Transverse colon (tissue), 4 donors: ENCODE measurements around the gene ZFAND3. TPM values are rescaled to one million over a fixed set of nuclear protein-coding genes. Genes with fewer than 3 reads are reported as not detected.

Experiments used
- DNase-seq: peaks from one replicate; pipeline ENCODE4 v3.0.0-alpha.2; 2019
- H3K27ac ChIP-seq, 4 donors: fragments of 200-600 bp; sonication (generic); 2 replicates each; pipeline ENCODE4 v1.5.1; 2016 to 2018; ENCODE audit warnings: inconsistent platforms in 4 of 4
- H3K27me3 ChIP-seq: fragments of 200-600 bp; sonication (generic); 2 replicates; pipeline ENCODE4 v1.5.1; 2017; ENCODE audit warnings: inconsistent platforms
- H3K36me3 ChIP-seq, 4 donors: fragments of 200-600 bp; sonication (generic); 2 replicates each; pipeline ENCODE4 v1.5.1; 2017 to 2019; ENCODE audit warnings: inconsistent platforms in 4 of 4
- H3K4me1 ChIP-seq, 4 donors: fragments of 200-600 bp; sonication (generic); 2 replicates each; pipeline ENCODE4 v1.5.1; 2017 to 2020; ENCODE audit warnings: inconsistent platforms in 4 of 4
- H3K4me3 ChIP-seq, 4 donors: fragments of 200-600 bp; sonication (generic); 1 replicate in 1 of 4; 2 replicates in 3 of 4; pipeline versions ENCODE4 v1.5.1 to v1.6.1; 2017 to 2019; ENCODE audit warnings: inconsistent platforms in 4 of 4
- H3K9me3 ChIP-seq, 2 donors: fragments of 200-600 bp; sonication (generic); 2 replicates each; pipeline ENCODE4 v1.5.1; 2017 to 2019; ENCODE audit warnings: inconsistent platforms in 2 of 2
- CTCF ChIP-seq, 5 experiments: fragments of 200-600 bp in 3 of 5; fragments of 450-650 bp in 2 of 5; sonication (generic) in 3 of 5; IDR thresholded peaks; 1 replicate in 2 of 5; 2 replicates in 3 of 5; pipeline ENCODE4 v1.5.1; 2016 to 2017; ENCODE audit warnings: antibody characterized with exemption in 5 of 5, inconsistent platforms in 3 of 5, mild to moderate bottlenecking in 2 of 5, moderate library complexity in 1 of 5
- EP300 ChIP-seq: sonication (generic); formaldehyde crosslinking; IDR thresholded peaks from one replicate; pipeline ENCODE4 v1.6.1; 2017; ENCODE audit warnings: antibody characterized with exemption, low read depth
- POLR2A ChIP-seq: fragments of 450-650 bp; IDR thresholded peaks from one replicate; pipeline ENCODE4 v1.6.1; 2016; ENCODE audit warnings: antibody characterized with exemption, mild to moderate bottlenecking, moderate library complexity
- POLR2AphosphoS5 ChIP-seq, 3 donors: sonication (generic); formaldehyde crosslinking; IDR thresholded peaks; one replicate each; pipeline ENCODE4 v1.6.1; 2016; ENCODE audit warnings: antibody characterized with exemption in 3 of 3
- WGBS, 2 donors: methylation state at CpG; one replicate each; pipeline ENCODE4 v1.1.5; 2018; ENCODE audit warnings: low coverage in 1 of 2; 5-methylcytosine and 5-hydroxymethylcytosine counted together
- in situ Hi-C, 4 donors: fragments of 200-750 bp; cut with MboI; loops; one replicate each; pipeline versions ENCODE4 v1.15.0 to v1.15.1; 2017; ENCODE audit warnings: low sequenced_read_pairs in 3 of 4, low pct_ligation_motif_present in 1 of 4, low pct_unique_long_range_greater_than_20kb in 1 of 4
- intact Hi-C: fragments of 100-400 bp; cut with DNase I; formaldehyde crosslinking; loops from one replicate; pipeline ENCODE4 v1.15.1; 2023; ENCODE audit warnings: low total_unique reads
- total RNA-seq, 4 donors: library from RNA; depleted of rRNA; stranded (reverse); fragments of >200 nt; gene quantifications; one replicate each; pipeline ENCODE4 v1.1.0, GENCODE V29; 2016

ZFAND3 gene
- total RNA-seq, 4 donors from 2014 or later = 20.5 to 83.4 (median 36.5) TPM

- in situ Hi-C loops = no loop called here
Observed at GRCh38 chr6:38016824-38017223, 197.3 kb downstream of the ZFAND3 start.

GRCh38 chr6:38018755-38019165 lies 199.2 kb downstream of the ZFAND3 start:
- H3K27ac ChIP-seq = no peak overlapping the region
- no peak for DNase-seq
- H3K9me3 ChIP-seq = no peaks in the 10 kb centered on the region
- TF ChIP-seq EP300 (no peak), POLR2AphosphoS5 (IDR thresholded peaks at IDR 0.05) (no peak), CTCF (IDR thresholded peaks at IDR 0.05) (no peak), POLR2A (no peak)
- peaks cover 11 to 44% (median 26%) of the 10 kb centered on the region in 4 donors for H3K4me1 ChIP-seq
- intact Hi-C loops (no loop called here), in situ Hi-C loops (no loop called here)
- H3K36me3 ChIP-seq = no peaks in the 10 kb centered on the region
- H3K27me3 ChIP-seq = no peaks in the 10 kb centered on the region
- no peak overlapping the region for H3K4me3 ChIP-seq
- 50 to 58% methylated on average over 2 of the region's 2 CpGs for WGBS, 2 donors

More at GRCh38 chr6:38016824-38017223, 197.3 kb downstream of the ZFAND3 start:
- intact Hi-C loops = no loop called here
- Histone ChIP-seq H3K4me3 (no peak overlapping the region), H3K27me3 (no peaks in the 10 kb centered on the region), H3K4me1 (peaks cover 11 to 39% (median 24%) of the 10 kb centered on the region in 4 donors), H3K36me3 (no peaks in the 10 kb centered on the region), H3K9me3 (no peaks in the 10 kb centered on the region), H3K27ac (no peak overlapping the region)
- DNase-seq = no peak
- TF ChIP-seq POLR2A (no peak), CTCF (IDR thresholded peaks at IDR 0.05) (no peak), POLR2AphosphoS5 (IDR thresholded peaks at IDR 0.05) (no peak), EP300 (no peak)
- WGBS, 2 donors = 97 to 100% methylated on average over 1 of the region's 1 CpG

- H3K9me3 ChIP-seq = no peaks in the 10 kb centered on the region
- 8 to 53% methylated on average over 2 of the region's 2 CpGs for WGBS, 2 donors
- in situ Hi-C loops (no loop called here), intact Hi-C loops (loop anchor here (5.0 kb wide), 1 partner anchor 977 kb away; no protein-coding TSS in a partner anchor)
- no peak overlapping the region for H3K27ac ChIP-seq
- no peak for TF ChIP-seq POLR2AphosphoS5 (IDR thresholded peaks at IDR 0.05)
- TF ChIP-seq EP300 = no peak
- TF ChIP-seq CTCF (IDR thresholded peaks at IDR 0.05) = no peak
- TF ChIP-seq POLR2A = no peak
- no peaks in the 10 kb centered on the region for H3K36me3 ChIP-seq
- peaks cover 10 to 44% (median 27%) of the 10 kb centered on the region in 4 donors for H3K4me1 ChIP-seq
- DNase-seq = no peak
- no peaks in the 10 kb centered on the region for H3K27me3 ChIP-seq
- H3K4me3 ChIP-seq = no peak overlapping the region
Observed at GRCh38 chr6:38020593-38020992, 201.1 kb downstream of the ZFAND3 start.

- Histone ChIP-seq H3K36me3 (no peaks in the 10 kb centered on the region), H3K9me3 (no peaks in the 10 kb centered on the region), H3K27me3 (no peaks in the 10 kb centered on the region), H3K4me1 (peaks cover 7 to 45% (median 28%) of the 10 kb centered on the region in 4 donors), H3K27ac (no peak overlapping the region), H3K4me3 (no peak overlapping the region)
- DNase-seq = no peak
- intact Hi-C loops (loop anchor here (5.0 kb wide), 1 partner anchor 976 kb away; no protein-coding TSS in a partner anchor), in situ Hi-C loops (no loop called here)
- no peak for TF ChIP-seq CTCF (IDR thresholded peaks at IDR 0.05)
- TF ChIP-seq POLR2AphosphoS5 (IDR thresholded peaks at IDR 0.05) = no peak
- no peak for TF ChIP-seq POLR2A
- no peak for TF ChIP-seq EP300
- WGBS, 2 donors = 43 to 79% methylated on average over 2 of the region's 2 CpGs
Observed at GRCh38 chr6:38021029-38021428, 201.5 kb downstream of the ZFAND3 start.
